Erythroblast (primary cell): ENCODE data around the gene FAM163B.

ENCODE experiments used
- DNase-seq, 2 experiments: peaks; one replicate each; lab custom pipeline; 2025; lab: John Stamatoyannopoulos, UW
- GATA1 ChIP-seq: IDR thresholded peaks from 2 replicates; pipeline ENCODE4 v1.6.1; 2011; ENCODE audit warnings: low read depth, mild to moderate bottlenecking, control low read depth, low read length, moderate library complexity
- POLR2A ChIP-seq: IDR thresholded peaks from 2 replicates; pipeline ENCODE4 v1.6.1; 2011; ENCODE audit warnings: mild to moderate bottlenecking, low read length

The FAM163B gene

GRCh38 chr9:133615606-133616188 lies 6.5 kb upstream of the FAM163B start:
- no peak for DNase-seq
- TF ChIP-seq GATA1, result no peak
- no peak for TF ChIP-seq POLR2A

GRCh38 chr9:133615186-133615585 lies 6.0 kb upstream of the FAM163B start:
- no peak for DNase-seq
- TF ChIP-seq GATA1 (no peak), POLR2A (no peak)

GRCh38 chr9:133614678-133615077 lies 5.5 kb upstream of the FAM163B start:
- DNase-seq, result no peak

DNA sequence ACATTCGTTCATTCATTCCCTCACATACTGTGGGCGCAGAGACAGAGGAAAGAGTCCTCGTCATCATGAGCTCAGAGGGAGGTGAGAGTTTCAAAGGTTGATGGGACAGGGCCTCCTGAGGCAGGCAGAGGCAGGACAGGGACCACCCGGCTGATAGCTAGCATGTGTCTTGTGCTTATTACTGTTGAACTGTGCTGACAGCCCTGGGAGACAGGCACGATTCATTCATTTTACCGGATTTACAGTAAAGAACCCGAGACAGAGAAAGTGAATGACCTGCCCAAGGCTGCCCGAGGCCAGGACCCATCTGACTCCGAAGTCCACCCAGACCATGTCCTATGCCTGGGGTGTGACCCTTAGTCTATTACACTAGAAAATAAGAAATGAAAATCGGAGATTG lies 4.9 kb upstream of the FAM163B start:
- no peak for TF ChIP-seq POLR2A
- no peak for DNase-seq

More at GRCh38 chr9:133614678-133615077, 5.5 kb upstream of the FAM163B start:
- TF ChIP-seq POLR2A (no peak), GATA1 (no peak)

- TF ChIP-seq GATA1, result no peak
- TF ChIP-seq POLR2A, result no peak
- no peak for DNase-seq
These were observed 4.2 kb upstream of the FAM163B start for GRCh38 chr9:133613432-133613831.

GRCh38 chr9:133612816-133613215 lies 3.6 kb upstream of the FAM163B start:
- DNase-seq, result no peak
- TF ChIP-seq POLR2A (no peak), GATA1 (no peak)

DNA sequence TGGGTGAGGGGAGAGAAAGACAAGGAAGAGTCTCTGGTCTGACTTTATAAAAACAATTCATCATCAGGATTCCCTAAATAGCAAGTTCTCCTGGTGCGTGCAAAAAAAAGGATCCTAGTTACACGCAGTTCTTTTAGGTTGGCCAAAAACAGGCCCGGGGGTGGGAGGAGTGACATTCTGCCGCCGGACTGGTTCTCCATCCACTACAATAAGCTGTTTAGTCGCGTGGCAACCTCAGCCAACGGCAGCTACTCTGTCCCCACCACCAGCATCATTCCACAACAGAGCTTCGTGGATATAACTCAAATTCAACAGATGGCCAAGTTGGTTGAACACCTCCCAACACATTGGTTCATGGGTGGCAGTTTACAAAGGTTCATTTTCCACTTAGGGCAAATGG lies 2.9 kb upstream of the FAM163B start:
- TF ChIP-seq POLR2A, result no peak
- TF ChIP-seq GATA1, result no peak
- no peak for DNase-seq

- TF ChIP-seq POLR2A, result no peak
- DNase-seq, result no peak
These were observed 1.7 kb upstream of the FAM163B start for GRCh38 chr9:133610845-133611244.

DNA sequence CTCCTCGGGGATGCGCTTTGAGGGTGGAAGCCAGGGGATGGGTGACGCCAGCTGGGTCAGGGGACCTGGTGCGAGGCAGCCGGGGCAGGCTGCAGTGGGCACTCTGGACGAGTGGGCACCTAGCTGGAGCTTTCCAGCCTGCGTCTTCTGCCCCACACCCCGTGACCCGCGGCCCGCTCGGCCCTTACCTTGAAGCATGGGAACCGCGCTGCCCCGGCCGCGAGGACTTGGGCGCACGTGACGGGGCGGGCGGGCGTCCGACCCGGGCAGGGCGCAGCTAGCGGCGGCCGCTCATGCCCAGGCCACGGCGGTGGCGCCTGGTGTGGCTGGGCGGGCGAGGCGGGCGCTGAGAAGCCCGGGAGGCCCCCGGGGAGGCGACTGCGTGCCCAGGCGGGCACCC lies 300 bp downstream of the FAM163B start:
- TF ChIP-seq GATA1 (no peak), POLR2A (no peak)
- no peak for DNase-seq

DNA sequence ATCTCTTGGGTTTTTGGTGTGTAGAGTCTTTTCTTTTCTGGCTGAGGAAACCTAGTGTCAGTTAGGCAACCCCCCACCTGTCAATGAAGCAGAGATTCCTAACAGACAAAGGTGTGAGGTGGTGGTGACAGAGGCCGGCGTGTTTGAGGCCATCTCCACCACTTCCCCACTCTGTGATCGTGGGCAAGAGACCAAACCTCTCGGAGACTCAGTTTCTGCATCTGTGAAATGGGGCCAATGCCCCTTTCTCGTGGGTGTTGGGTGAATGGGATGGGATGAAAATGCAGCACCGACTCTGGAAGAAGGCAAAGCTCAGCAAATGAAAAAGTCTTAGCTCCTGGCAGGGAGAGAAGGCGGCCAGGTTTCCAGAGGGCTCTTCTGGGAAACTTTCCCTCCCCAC lies 807 bp downstream of the FAM163B start:
- DNase-seq, result no peak
- no peak for TF ChIP-seq POLR2A
- TF ChIP-seq GATA1, result no peak

GRCh38 chr9:133607976-133608375 lies 1.2 kb downstream of the FAM163B start:
- DNase-seq, result no peak
- TF ChIP-seq GATA1, result no peak
- no peak for TF ChIP-seq POLR2A

DNA sequence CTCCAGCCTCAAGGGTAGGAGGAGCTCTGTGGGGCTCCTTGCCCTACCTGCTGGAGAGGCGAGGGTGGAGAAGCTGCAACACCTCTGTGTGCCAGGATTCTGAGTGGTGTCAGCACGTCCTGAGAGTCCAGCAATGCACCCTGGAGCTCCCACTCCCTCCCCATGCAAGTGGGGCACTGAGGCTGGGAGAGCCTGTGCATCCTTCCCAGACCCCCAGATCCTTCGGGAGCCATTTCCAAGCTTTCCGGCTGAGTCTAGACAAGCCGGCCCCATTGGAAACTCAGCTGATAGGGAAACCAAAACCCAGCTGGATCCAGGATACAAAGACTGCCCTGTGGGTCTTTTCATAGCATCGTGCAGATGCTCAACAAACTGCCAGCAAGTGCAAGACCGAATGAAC lies 1.8 kb downstream of the FAM163B start:
- TF ChIP-seq POLR2A, result no peak
- no peak for TF ChIP-seq GATA1
- no peak for DNase-seq

DNA sequence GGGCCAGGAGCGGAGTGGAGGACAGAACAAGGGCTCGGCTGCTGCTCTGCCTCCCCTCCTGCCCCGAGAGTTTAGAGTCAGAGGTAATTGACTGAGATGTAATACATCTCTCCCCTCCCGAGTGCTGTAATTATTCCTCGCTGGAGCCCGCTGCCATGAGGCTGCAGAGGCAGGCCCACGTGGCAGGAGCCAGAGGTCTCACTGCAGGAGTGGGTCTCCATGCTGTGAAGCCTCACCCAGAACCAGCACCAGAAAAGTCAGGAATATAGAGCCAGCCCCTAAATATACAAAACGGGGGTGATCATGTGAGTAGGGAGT lies 2.5 kb downstream of the FAM163B start:
- no peak for DNase-seq
- no peak for TF ChIP-seq POLR2A

GRCh38 chr9:133605856-133606707 lies 3.1 kb downstream of the FAM163B start:
- DNase-seq, result no peak
- TF ChIP-seq POLR2A, result no peak
- TF ChIP-seq GATA1, result no peak

DNA sequence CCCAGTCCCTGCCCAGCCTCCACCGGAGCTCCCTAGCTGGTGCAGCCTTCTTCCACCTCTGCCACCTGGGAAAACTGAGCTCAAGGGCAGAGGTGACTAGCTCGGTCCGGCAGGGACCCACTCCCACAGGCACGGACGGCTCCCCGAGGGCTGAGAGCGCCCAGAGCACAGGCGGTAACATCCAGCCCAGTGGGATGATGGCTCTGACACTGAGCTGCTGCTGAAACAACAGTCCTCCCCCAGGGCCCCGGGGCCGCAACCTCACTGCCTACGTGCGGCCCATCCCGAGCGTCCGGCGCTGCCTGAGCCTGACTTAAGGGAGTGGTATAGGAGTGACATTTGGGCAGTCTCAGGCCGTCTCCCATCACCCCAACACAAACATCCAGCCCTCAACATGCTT lies 3.7 kb downstream of the FAM163B start:
- DNase-seq, result no peak
- TF ChIP-seq GATA1, result no peak
- TF ChIP-seq POLR2A, result no peak

- TF ChIP-seq POLR2A (no peak), GATA1 (no peak)
- no peak for DNase-seq
These were observed 4.3 kb downstream of the FAM163B start for GRCh38 chr9:133604856-133605255.
